Liver (tissue), 9 donors: Measurements from ENCODE around the gene THNSL1. TPM values are rescaled to one million over a fixed set of nuclear protein-coding genes. Genes with fewer than 3 reads are reported as not detected.

Experiments
- DNase-seq: peaks from one replicate; pipeline ENCODE4 v3.0.0-alpha.2; 2017; ENCODE audit warnings: low spot score
- H3K27ac ChIP-seq, 2 donors: one replicate each; pipeline ENCODE4 v1.7.0; 2013; ENCODE audit warnings: inconsistent platforms in 2 of 2, low read length in 2 of 2, control low read depth in 1 of 2, low read depth in 1 of 2, mild to moderate bottlenecking in 1 of 2
- H3K27me3 ChIP-seq, 4 donors: one replicate each; pipeline versions ENCODE4 v1.6.1 to v1.7.0; 2013; ENCODE audit warnings: low read length in 3 of 4, inconsistent platforms in 1 of 4, mild to moderate bottlenecking in 1 of 4, moderate library complexity in 1 of 4; ENCODE audit not compliant: control insufficient read depth in 4 of 4, insufficient read depth in 4 of 4
- H3K36me3 ChIP-seq, 4 donors: one replicate each; pipeline versions ENCODE4 v1.6.1 to v1.7.0; 2013; ENCODE audit warnings: low read length in 3 of 4, mild to moderate bottlenecking in 3 of 4, low read depth in 1 of 4, moderate library complexity in 1 of 4; ENCODE audit not compliant: control insufficient read depth in 4 of 4, insufficient read depth in 3 of 4
- H3K4me1 ChIP-seq, 4 donors: one replicate each; pipeline versions ENCODE4 v1.6.1 to v1.7.0; 2013; ENCODE audit warnings: low read length in 3 of 4, mild to moderate bottlenecking in 3 of 4, moderate library complexity in 1 of 4; ENCODE audit not compliant: control insufficient read depth in 4 of 4, insufficient read depth in 4 of 4
- H3K4me3 ChIP-seq, 3 donors: one replicate each; pipeline versions ENCODE4 v1.6.1 to v1.7.0; 2013; ENCODE audit warnings: low read length in 3 of 3, control low read depth in 1 of 3, low read depth in 1 of 3, mild to moderate bottlenecking in 1 of 3
- H3K9ac ChIP-seq, 2 donors: one replicate each; pipeline ENCODE4 v1.7.0; 2013; ENCODE audit warnings: low read length in 2 of 2, mild to moderate bottlenecking in 2 of 2, moderate library complexity in 2 of 2, control low read depth in 1 of 2, low read depth in 1 of 2
- H3K9me3 ChIP-seq, 4 donors: one replicate each; pipeline versions ENCODE4 v1.6.1 to v1.7.0; 2013; ENCODE audit warnings: low read length in 3 of 4; ENCODE audit not compliant: control insufficient read depth in 4 of 4
- EGR1 ChIP-seq, 2 donors: IDR thresholded peaks; 2 replicates each; pipeline ENCODE4 v1.6.1; 2016 to 2018; ENCODE audit warnings: antibody characterized with exemption in 2 of 2, low read depth in 2 of 2
- FOXA1 ChIP-seq: IDR thresholded peaks from 2 replicates; pipeline ENCODE4 v1.6.1; 2016; ENCODE audit warnings: antibody characterized with exemption
- FOXA2 ChIP-seq: IDR thresholded peaks from 2 replicates; pipeline ENCODE4 v1.6.1; 2016; ENCODE audit warnings: antibody characterized with exemption
- GABPA ChIP-seq, 2 donors: IDR thresholded peaks in 1 of 2; conservative IDR thresholded peaks in 1 of 2; 2 replicates each; pipeline ENCODE4 v1.6.1; 2016; ENCODE audit warnings: antibody characterized with exemption in 2 of 2, mild to moderate bottlenecking in 1 of 2, moderate library complexity in 1 of 2
- HNF4A ChIP-seq, 2 donors: conservative IDR thresholded peaks; 2 replicates each; pipeline ENCODE4 v1.6.1; 2016; ENCODE audit warnings: antibody characterized with exemption in 2 of 2, mild to moderate bottlenecking in 2 of 2
- HNF4G ChIP-seq: IDR thresholded peaks from 2 replicates; pipeline ENCODE4 v1.6.1; 2016; ENCODE audit warnings: antibody characterized with exemption
- JUND ChIP-seq, 2 donors: IDR thresholded peaks; 2 replicates each; pipeline ENCODE4 v1.6.1; 2016; ENCODE audit warnings: antibody characterized with exemption in 2 of 2
- NR2F2 ChIP-seq: IDR thresholded peaks from 2 replicates; pipeline ENCODE4 v1.6.1; 2016; ENCODE audit warnings: antibody characterized with exemption
- RAD21 ChIP-seq, 2 donors: IDR thresholded peaks; 2 replicates each; pipeline ENCODE4 v1.6.1; 2016; ENCODE audit warnings: antibody characterized with exemption in 2 of 2, mild to moderate bottlenecking in 2 of 2
- RXRA ChIP-seq, 2 donors: IDR thresholded peaks; 2 replicates each; pipeline ENCODE4 v1.6.1; 2017 to 2018; ENCODE audit warnings: antibody characterized with exemption in 2 of 2, mild to moderate bottlenecking in 1 of 2
- SP1 ChIP-seq: IDR thresholded peaks from 2 replicates; pipeline ENCODE4 v1.6.1; 2018; ENCODE audit warnings: antibody characterized with exemption, mild to moderate bottlenecking
- TAF1 ChIP-seq: conservative IDR thresholded peaks from 2 replicates; pipeline ENCODE4 v1.6.1; 2016; ENCODE audit warnings: antibody characterized with exemption, mild to moderate bottlenecking
- YY1 ChIP-seq: IDR thresholded peaks from 2 replicates; pipeline ENCODE4 v1.6.1; 2016; ENCODE audit warnings: antibody characterized with exemption, mild to moderate bottlenecking
- WGBS: extraction: QIAGEN DNeasy Blood & Tissue Kit; methylation state at CpG from one replicate; pipeline ENCODE4 v1.1.7; 2013; 5-methylcytosine and 5-hydroxymethylcytosine counted together
- polyA plus RNA-seq, 2 donors: library from polyadenylated mRNA; stranded (reverse) in 1 of 2; unstranded in 1 of 2; fragments of 200-250 nt in 1 of 2; fragments of >200 nt in 1 of 2; fragmentation: Nextera tagmentation in 1 of 2; extraction: Ambion mirVana in 1 of 2; gene quantifications; one replicate each; pipeline versions ENCODE4 v1.2.1 to v1.2.3, GENCODE V29; 2013 to 2015
- total RNA-seq, 2 donors: library from RNA; depleted of rRNA; stranded (reverse); fragments of >200 nt; gene quantifications; one replicate each; pipeline ENCODE4 v1.2.3, GENCODE V29; 2014
- TF ChIP-seq, protein P1 (sequence below): IDR thresholded peaks from 2 replicates; pipeline ENCODE4 v1.6.1; 2016; ENCODE audit warnings: antibody characterized with exemption
- TF ChIP-seq, protein P2 (sequence below): IDR thresholded peaks from 2 replicates; pipeline ENCODE4 v1.6.1; 2016; ENCODE audit warnings: antibody characterized with exemption
- TF ChIP-seq, protein P3 (sequence below): IDR thresholded peaks from 2 replicates; pipeline ENCODE4 v1.6.1; 2016; ENCODE audit warnings: antibody characterized with exemption
- TF ChIP-seq, protein P4 (sequence below): IDR thresholded peaks from 2 replicates; pipeline ENCODE4 v1.6.1; 2016; ENCODE audit warnings: antibody characterized with exemption, mild to moderate bottlenecking
- TF ChIP-seq, protein P5 (sequence below): fragments of 150-350 bp; IDR thresholded peaks from 2 replicates; pipeline ENCODE4 v1.5.1; 2017; ENCODE audit warnings: improper control_type of control experiment, low read depth, low read length; ENCODE audit not compliant: missing input control
- donor health status: healthy.
- donor health status: healthy.
- donor health status: healthy.
- donor health status: healthy.
- donor health status: healthy.

THNSL1 gene
- total and polyA plus RNA-seq, 4 donors: 5.0 to 8.2 (median 7.8) TPM

DNA sequence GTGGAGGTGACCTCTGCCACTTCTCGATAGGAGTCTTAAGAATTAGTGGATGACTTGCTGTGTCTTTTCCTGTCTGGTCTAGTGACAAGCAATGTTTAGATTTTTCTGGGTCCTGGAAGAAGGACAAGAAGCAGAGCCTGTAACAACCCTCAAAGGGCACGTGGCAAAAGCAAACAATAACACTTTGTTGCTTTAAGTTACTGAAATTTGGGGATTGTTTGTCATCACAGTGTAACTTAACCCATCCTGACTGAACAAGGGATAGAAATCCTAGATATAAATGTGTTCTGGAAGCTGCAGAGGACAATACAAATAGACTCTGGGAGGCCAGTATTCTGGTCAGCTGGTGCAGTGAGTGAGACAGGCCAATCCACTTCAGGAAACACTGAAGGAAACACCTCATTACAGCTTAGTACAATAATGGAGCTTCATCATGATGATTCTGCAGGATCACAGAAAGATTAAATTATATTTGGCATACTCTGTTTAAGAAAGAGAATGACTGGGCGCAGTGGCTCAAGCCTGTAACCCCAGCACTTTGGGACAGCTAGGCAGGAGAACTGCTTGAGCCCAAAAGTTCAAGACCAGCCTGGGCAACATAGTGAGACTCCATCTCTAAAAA, 23.8 kb upstream of the THNSL1 start:
- no peaks in the 10 kb centered on the region for H3K9me3 ChIP-seq
- no peak overlapping the region for H3K27ac ChIP-seq
- peaks cover 0 to 6% (median 0%) of the 10 kb centered on the region in 4 donors for H3K4me1 ChIP-seq
- no peaks in the 10 kb centered on the region for H3K27me3 ChIP-seq
- no peaks in the 10 kb centered on the region for H3K36me3 ChIP-seq
- no peak for DNase-seq
- H3K9ac ChIP-seq: no peak overlapping the region
- TF ChIP-seq HNF4A (conservative IDR thresholded peaks at IDR 0.05) (no peak), FOXA2 (no peak), RAD21 (IDR thresholded peaks at IDR 0.05) (no peak), TAF1 (no peak), FOXA1 (no peak), RXRA (IDR thresholded peaks at IDR 0.05) (no peak), HNF4G (no peak), EGR1 (IDR thresholded peaks at IDR 0.05; ENCODE audit: low read depth in 2 of 2) (no peak)
- TF ChIP-seq, protein P1, sequence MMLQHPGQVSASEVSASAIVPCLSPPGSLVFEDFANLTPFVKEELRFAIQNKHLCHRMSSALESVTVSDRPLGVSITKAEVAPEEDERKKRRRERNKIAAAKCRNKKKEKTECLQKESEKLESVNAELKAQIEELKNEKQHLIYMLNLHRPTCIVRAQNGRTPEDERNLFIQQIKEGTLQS: no peak
- TF ChIP-seq, protein P2, sequence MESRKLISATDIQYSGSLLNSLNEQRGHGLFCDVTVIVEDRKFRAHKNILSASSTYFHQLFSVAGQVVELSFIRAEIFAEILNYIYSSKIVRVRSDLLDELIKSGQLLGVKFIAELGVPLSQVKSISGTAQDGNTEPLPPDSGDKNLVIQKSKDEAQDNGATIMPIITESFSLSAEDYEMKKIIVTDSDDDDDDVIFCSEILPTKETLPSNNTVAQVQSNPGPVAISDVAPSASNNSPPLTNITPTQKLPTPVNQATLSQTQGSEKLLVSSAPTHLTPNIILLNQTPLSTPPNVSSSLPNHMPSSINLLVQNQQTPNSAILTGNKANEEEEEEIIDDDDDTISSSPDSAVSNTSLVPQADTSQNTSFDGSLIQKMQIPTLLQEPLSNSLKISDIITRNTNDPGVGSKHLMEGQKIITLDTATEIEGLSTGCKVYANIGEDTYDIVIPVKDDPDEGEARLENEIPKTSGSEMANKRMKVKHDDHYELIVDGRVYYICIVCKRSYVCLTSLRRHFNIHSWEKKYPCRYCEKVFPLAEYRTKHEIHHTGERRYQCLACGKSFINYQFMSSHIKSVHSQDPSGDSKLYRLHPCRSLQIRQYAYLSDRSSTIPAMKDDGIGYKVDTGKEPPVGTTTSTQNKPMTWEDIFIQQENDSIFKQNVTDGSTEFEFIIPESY: no peak
- WGBS: 87% methylated on average over 3 of the region's 3 CpGs
- H3K4me3 ChIP-seq: no peak overlapping the region

DNA sequence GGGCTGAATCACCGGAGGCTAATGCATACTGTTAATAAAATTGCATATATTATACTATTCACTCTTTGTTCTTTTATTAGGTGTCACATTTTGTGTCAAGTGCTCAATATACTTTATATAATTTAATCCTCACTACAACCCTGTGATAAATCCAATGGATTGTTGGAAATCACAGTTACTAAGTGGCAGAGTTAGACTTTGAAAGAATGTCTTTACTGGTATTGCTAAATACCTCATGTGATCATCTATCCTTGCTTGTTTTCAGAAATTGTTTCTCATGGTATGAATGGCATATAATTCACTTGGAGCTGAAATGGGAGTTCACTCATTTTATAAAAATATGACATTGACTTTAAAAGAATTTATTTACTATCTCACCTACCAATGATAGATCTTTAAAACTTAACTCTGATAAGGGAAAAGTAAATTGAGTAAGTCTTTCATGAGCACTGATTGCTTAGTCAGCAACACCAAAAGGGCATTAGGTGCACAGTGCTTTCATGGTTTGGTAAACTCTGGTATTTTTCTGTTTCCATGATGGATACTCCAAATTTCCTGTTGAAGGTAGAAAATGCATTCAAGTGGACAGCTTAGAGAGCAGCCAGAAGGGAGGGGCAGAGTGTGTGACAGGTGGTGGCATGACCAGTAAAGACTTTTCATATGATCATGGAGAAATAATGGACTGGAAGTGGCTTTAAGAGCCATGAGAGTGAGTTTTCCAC, 23.0 kb upstream of the THNSL1 start:
- peak in 1 of 2 donors; percentile 11 for TF ChIP-seq RXRA (IDR thresholded peaks at IDR 0.05)
- TF ChIP-seq GABPA (IDR thresholded peaks at IDR 0.05 in 1 of 2, conservative IDR thresholded peaks at IDR 0.05 in 1 of 2): no peak
- TF ChIP-seq, protein P3, sequence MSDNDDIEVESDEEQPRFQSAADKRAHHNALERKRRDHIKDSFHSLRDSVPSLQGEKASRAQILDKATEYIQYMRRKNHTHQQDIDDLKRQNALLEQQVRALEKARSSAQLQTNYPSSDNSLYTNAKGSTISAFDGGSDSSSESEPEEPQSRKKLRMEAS: no peak
- TF ChIP-seq NR2F2: no peak
- TF ChIP-seq FOXA2: no peak
- peak in 1 of 2 donors; percentile 19 for TF ChIP-seq JUND (IDR thresholded peaks at IDR 0.05)
- TF ChIP-seq, protein P4, sequence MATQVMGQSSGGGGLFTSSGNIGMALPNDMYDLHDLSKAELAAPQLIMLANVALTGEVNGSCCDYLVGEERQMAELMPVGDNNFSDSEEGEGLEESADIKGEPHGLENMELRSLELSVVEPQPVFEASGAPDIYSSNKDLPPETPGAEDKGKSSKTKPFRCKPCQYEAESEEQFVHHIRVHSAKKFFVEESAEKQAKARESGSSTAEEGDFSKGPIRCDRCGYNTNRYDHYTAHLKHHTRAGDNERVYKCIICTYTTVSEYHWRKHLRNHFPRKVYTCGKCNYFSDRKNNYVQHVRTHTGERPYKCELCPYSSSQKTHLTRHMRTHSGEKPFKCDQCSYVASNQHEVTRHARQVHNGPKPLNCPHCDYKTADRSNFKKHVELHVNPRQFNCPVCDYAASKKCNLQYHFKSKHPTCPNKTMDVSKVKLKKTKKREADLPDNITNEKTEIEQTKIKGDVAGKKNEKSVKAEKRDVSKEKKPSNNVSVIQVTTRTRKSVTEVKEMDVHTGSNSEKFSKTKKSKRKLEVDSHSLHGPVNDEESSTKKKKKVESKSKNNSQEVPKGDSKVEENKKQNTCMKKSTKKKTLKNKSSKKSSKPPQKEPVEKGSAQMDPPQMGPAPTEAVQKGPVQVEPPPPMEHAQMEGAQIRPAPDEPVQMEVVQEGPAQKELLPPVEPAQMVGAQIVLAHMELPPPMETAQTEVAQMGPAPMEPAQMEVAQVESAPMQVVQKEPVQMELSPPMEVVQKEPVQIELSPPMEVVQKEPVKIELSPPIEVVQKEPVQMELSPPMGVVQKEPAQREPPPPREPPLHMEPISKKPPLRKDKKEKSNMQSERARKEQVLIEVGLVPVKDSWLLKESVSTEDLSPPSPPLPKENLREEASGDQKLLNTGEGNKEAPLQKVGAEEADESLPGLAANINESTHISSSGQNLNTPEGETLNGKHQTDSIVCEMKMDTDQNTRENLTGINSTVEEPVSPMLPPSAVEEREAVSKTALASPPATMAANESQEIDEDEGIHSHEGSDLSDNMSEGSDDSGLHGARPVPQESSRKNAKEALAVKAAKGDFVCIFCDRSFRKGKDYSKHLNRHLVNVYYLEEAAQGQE: no peak
- TF ChIP-seq, protein P5, sequence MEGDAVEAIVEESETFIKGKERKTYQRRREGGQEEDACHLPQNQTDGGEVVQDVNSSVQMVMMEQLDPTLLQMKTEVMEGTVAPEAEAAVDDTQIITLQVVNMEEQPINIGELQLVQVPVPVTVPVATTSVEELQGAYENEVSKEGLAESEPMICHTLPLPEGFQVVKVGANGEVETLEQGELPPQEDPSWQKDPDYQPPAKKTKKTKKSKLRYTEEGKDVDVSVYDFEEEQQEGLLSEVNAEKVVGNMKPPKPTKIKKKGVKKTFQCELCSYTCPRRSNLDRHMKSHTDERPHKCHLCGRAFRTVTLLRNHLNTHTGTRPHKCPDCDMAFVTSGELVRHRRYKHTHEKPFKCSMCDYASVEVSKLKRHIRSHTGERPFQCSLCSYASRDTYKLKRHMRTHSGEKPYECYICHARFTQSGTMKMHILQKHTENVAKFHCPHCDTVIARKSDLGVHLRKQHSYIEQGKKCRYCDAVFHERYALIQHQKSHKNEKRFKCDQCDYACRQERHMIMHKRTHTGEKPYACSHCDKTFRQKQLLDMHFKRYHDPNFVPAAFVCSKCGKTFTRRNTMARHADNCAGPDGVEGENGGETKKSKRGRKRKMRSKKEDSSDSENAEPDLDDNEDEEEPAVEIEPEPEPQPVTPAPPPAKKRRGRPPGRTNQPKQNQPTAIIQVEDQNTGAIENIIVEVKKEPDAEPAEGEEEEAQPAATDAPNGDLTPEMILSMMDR: no peak
- TF ChIP-seq, protein P2: no peak
- TF ChIP-seq, protein P1: no peak
- no peak for TF ChIP-seq FOXA1
- peak; percentile 41 to 49 for TF ChIP-seq HNF4A (conservative IDR thresholded peaks at IDR 0.05)
- no peak for TF ChIP-seq RAD21 (IDR thresholded peaks at IDR 0.05)
- TF ChIP-seq EGR1 (IDR thresholded peaks at IDR 0.05; ENCODE audit: low read depth in 2 of 2): no peak
- no peak for TF ChIP-seq HNF4G
- no peak for TF ChIP-seq YY1
- no peak for TF ChIP-seq TAF1
- TF ChIP-seq SP1: peak; percentile 30
- DNase-seq: no peak
- Histone ChIP-seq H3K4me3 (no peak overlapping the region), H3K27me3 (no peaks in the 10 kb centered on the region), H3K36me3 (no peaks in the 10 kb centered on the region), H3K9ac (no peak overlapping the region), H3K9me3 (no peaks in the 10 kb centered on the region), H3K4me1 (peaks cover 0 to 6% (median 0%) of the 10 kb centered on the region in 4 donors), H3K27ac (no peak overlapping the region)
- 100% methylated on average over 1 of the region's 1 CpG for WGBS
